ENCODE results near the gene PI4KA. TPM values are rescaled to one million over a fixed set of nuclear protein-coding genes. Genes with fewer than 3 reads are reported as not detected.

Gene PI4KA
- polyA plus RNA-seq, 1 donor from 2014 or later, result 42.2 TPM

- no peaks in the 10 kb centered on the region for H3K9me2 ChIP-seq (ENCODE audit: insufficient read depth, low read length)
- H3K4me3 ChIP-seq (ENCODE audit: low read length), result no peak overlapping the region
- no peaks in the 10 kb centered on the region for H3K36me3 ChIP-seq (ENCODE audit: insufficient read depth, low read length)
- H4K20me1 ChIP-seq (ENCODE audit: insufficient read depth), result no peaks in the 10 kb centered on the region
- H2AFZ ChIP-seq (ENCODE audit: low read depth, low read length), result no peak overlapping the region
- H3F3A ChIP-seq (ENCODE audit: insufficient read depth, low read length, poor library complexity, severe bottlenecking), result no peaks in the 10 kb centered on the region
- H3K27me3 ChIP-seq (ENCODE audit: insufficient read depth, low read depth, low read length), result no peaks in the 10 kb centered on the region
- no peak overlapping the region for H3K27ac ChIP-seq (ENCODE audit: low read length)
- TF ChIP-seq RAD21 (conservative IDR thresholded peaks at IDR 0.05), result no peak
- TF ChIP-seq MXI1 (conservative IDR thresholded peaks at IDR 0.05; ENCODE audit: poor library complexity, severe bottlenecking), result no peak
- TF ChIP-seq TAF1 (IDR thresholded peaks at IDR 0.05; ENCODE audit: low read depth), result no peak
- no peak for TF ChIP-seq CTCF (IDR thresholded peaks at IDR 0.05; ENCODE audit: poor library complexity, severe bottlenecking)
- TF ChIP-seq EP300 (conservative IDR thresholded peaks at IDR 0.05; ENCODE audit: poor library complexity, severe bottlenecking), result no peak
- TF ChIP-seq SMC3 (conservative IDR thresholded peaks at IDR 0.05; ENCODE audit: poor library complexity), result no peak
- TF ChIP-seq POLR2AphosphoS5 (IDR thresholded peaks at IDR 0.05), result no peak
- TF ChIP-seq EZH2 (IDR thresholded peaks at IDR 0.05; ENCODE audit: borderline replicate concordance, insufficient read depth, low read length, poor library complexity, severe bottlenecking), result no peak
- TF ChIP-seq REST (IDR thresholded peaks at IDR 0.05; ENCODE audit: borderline replicate concordance), result no peak
- H3K9me3 ChIP-seq (ENCODE audit: low read length), result no peaks in the 10 kb centered on the region
- no peak overlapping the region for H3K4me2 ChIP-seq (ENCODE audit: low read length)
- no peak overlapping the region for H3K9ac ChIP-seq (ENCODE audit: low read length)
- no peaks in the 10 kb centered on the region for H3K79me2 ChIP-seq (replicated peaks; ENCODE audit: insufficient read depth, low read length)
Observed at GRCh38 chr22:20727118-20728015, 131.2 kb downstream of the PI4KA start.

GRCh38 chr22:20725987-20726558 is 132.5 kb downstream of the PI4KA start:
- H3K36me3 ChIP-seq (ENCODE audit: insufficient read depth, low read length), result peaks cover 1% of the 10 kb centered on the region

More at GRCh38 chr22:20725987-20726558, 132.5 kb downstream of the PI4KA start:
- no peaks in the 10 kb centered on the region for H3F3A ChIP-seq (ENCODE audit: insufficient read depth, low read length, poor library complexity, severe bottlenecking)
- no peaks in the 10 kb centered on the region for H3K9me3 ChIP-seq (ENCODE audit: low read length)
- no peak overlapping the region for H3K9ac ChIP-seq (ENCODE audit: low read length)
- H2AFZ ChIP-seq (ENCODE audit: low read depth, low read length), result no peak overlapping the region
- no peaks in the 10 kb centered on the region for H4K20me1 ChIP-seq (ENCODE audit: insufficient read depth)
- TF ChIP-seq TAF1 (IDR thresholded peaks at IDR 0.05; ENCODE audit: low read depth) (no peak), EP300 (conservative IDR thresholded peaks at IDR 0.05; ENCODE audit: poor library complexity, severe bottlenecking) (no peak), POLR2AphosphoS5 (IDR thresholded peaks at IDR 0.05) (no peak), RAD21 (conservative IDR thresholded peaks at IDR 0.05) (no peak)
- no peaks in the 10 kb centered on the region for H3K9me2 ChIP-seq (ENCODE audit: insufficient read depth, low read length)
- no peak overlapping the region for H3K4me2 ChIP-seq (ENCODE audit: low read length)
- H3K4me3 ChIP-seq (ENCODE audit: low read length), result no peak overlapping the region
- no peak overlapping the region for H3K27ac ChIP-seq (ENCODE audit: low read length)
- H3K27me3 ChIP-seq (ENCODE audit: insufficient read depth, low read depth, low read length), result no peaks in the 10 kb centered on the region
- no peaks in the 10 kb centered on the region for H3K79me2 ChIP-seq (replicated peaks; ENCODE audit: insufficient read depth, low read length)
